Measurements from ENCODE around the gene SPEG.

- TF ChIP-seq CTCF (conservative IDR thresholded peaks at IDR 0.05; ENCODE audit: low read depth, low read length), result no peak
- TF ChIP-seq EZH2phosphoT487 (IDR thresholded peaks at IDR 0.05; ENCODE audit: borderline replicate concordance, low read length), result no peak
- no peak for TF ChIP-seq EZH2 (IDR thresholded peaks at IDR 0.05; ENCODE audit: low read length, unreplicated experiment)
Observed at GRCh38 chr2:219508971-219509779, 74.5 kb downstream of the SPEG start.

Measured in PC-3 (cell line).